Activated T-helper 9 cell treated with anti-CD3 and anti-CD28 coated beads, Interleukin-2, amount 50 U/mL, for 16 hours (primary cell): Measurements from ENCODE around the gene ADGRG3.

Experiments used
- DNase-seq: peaks from one replicate; pipeline ENCODE4 v3.0.0-alpha.2; 2020; ENCODE audit warnings: low read depth

Gene ADGRG3

GRCh38 chr16:57668263-57668571 lies at the start of gene ADGRG3:
ADGRG3 (plus strand) TSS chr16:57668306; CDS start chr16:57668348, 42 bp downstream.
- DNase-seq: no peak

DNA sequence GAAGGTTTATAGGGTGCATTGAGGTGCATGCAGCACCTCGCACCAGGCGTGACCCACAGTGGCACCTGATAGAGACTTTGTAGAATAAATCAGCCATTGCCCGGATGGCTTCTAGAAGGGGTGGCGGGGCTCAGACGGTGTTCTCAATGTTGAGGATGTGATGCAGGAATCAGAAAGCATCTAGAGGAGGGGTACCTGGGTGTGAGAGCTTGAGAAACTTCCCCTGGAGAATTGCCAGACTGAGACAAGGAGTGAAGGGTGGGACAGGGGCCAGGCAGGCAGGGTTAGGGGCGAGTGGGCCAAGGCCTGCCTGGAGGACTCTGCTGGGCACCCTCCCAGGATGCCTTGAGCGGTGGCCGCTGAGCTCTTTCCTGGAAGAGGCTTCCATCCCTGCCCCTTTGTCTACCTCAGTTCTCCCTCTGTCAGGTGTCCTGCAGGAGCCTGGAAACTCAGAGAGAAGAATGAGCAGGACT lies 48.9 kb upstream of the ADGRG3 start:
- DNase-seq: no peak

DNA sequence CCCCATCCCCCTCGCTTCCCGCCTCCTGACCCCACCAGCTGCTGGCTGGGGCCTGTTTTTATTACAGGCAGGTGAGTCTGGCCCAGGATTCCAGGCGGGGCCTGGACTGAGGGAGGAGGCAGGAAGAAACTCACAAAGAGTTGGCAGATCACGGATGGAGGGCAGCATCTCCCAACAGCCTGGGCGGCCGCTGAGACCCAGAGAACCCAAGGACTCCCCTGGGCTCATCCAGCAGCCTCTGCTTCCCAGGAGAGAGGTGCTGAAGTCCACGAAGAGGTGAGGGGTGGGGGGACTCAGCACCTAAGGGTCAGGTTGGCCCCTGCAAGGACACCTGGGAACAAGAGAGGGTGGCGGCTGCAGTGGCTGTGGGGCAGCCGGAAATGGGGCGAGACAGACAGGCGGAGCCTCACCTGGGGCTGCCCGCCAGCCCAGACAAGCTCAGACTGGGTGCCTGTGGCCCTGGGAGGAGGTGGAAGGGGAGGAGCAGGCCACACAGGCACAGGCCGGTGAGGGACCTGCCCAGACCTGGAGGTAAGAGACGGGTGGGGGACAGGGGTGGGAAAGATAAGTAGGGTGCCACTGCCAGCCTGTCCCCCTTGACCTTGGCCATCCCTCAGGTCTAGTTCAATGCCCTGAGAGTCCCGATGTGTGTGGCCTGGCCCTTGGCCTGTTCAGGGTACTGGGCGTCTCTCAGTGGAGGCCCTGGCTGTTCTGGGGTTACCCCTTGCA lies 48.3 kb upstream of the ADGRG3 start:
- no peak for DNase-seq

- no peak for DNase-seq
Measured at GRCh38 chr16:57620335-57621231, 47.5 kb upstream of the ADGRG3 start.

DNA sequence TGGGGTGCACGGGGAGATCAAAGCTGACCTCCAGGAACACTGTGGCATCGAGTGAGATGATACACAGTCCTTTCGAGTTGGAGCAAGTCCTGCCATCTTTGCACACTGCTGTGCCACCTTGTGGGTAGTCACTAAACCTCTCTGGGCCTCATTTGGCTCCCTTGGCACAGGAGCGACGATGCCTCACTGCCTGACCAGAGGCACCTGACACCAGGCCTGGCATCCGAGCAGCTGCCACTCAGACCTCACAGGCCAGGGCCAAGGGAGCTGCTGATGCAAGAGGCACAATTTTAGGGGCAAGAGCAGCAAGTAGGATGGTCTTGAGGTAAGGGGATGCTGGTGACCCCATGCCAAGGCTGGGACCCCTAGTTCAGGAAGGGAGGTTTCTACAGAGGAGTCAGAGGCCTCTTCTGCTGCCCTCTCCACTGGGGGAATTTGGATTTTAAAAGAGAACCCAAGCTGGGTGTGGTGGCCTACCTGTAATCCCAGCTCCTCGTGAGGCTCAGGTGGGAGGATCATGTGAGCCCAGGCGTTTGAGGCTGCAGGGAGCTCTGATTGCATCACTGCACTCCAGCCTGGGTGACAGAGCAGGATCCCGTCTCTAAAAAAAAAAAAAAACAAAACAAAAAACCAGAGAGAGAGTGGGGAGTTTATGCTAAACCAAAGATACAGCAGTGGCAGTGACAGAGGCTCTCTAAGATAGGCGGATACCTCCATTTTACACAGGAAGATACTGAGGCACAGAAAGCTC lies 46.4 kb upstream of the ADGRG3 start:
- DNase-seq: no peak

DNA sequence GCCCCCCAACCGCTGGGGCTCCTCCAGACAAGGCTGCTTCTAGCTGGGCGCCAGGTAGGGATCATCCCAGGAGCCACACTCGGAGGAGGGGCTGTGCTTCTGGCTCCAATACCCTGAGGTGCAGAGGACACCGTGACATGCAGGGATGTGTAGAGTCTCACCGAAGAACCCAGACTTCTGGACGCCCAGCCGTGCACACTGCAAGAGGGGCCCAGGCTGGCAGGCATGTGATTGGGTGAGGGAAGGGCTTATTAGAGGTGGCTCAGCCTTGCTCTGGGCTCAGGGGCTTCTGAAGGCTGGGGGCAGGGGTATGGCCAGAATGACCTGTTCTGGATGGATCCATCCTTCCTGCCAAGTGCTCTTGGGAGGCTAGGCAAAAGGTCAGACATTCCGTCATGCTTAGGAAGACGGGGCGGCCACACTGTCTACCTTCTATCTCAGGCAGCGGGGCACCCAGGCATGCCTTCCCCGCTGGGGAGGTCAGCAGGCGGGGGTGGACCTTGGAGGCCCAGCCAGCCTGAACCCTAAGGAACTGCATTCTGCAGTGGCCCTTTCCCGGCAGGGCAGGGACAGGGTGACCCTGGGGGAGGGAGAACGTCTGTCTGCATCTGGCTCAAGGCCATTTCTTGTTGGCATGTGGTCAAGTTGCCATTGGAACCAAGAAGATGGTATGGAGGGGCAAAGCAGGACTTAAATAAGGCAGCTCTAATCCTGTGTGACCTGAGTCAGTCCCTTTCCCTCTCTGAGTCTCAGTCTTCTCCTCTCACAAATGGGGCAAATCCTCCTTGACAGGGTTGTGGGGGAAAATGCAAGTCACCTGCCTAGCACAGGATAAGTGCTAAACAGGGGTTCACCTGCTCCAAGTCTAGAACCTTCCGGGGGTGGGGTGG lies 45.5 kb upstream of the ADGRG3 start:
- no peak for DNase-seq

DNA sequence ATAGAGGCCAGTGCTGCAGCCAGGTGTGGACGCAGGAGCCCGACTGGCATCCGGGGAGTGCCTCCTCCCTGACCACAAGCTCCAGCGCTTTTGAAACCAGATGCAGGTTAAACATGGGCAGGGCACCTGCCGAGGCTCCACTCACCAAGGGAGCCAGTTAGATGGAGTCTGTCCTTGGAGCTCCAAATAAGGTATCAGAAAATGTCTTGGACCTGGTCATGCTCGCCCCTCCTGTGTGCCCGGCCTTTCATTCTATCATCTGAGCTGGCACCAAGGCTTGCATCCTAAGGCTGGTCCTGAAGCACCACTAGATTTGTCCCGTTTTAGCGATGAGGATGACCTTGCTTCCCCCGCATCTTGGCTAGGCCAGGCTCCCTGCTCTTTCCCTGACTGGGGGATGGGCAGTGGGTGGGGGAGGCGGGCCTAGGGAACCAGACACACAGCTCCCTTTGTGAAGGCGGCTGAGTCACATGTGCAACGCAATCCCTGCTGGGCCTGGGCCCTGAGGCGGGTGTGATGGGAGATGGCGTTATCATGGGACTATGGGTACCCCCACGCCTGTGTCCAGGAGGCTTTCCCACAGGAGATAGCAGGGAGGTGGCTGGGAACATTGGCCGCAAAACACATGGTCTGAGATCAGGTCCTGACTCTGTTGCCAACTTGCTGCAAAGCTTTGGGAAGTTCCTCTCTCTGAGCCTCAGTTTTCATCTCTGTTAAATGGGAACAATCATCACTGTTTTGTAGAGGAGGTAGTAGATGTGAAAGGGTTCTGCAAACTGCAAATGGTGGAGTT lies 44.7 kb upstream of the ADGRG3 start:
- no peak for DNase-seq

- DNase-seq: no peak
Measured at GRCh38 chr16:57624044-57624688, 43.9 kb upstream of the ADGRG3 start.

DNA sequence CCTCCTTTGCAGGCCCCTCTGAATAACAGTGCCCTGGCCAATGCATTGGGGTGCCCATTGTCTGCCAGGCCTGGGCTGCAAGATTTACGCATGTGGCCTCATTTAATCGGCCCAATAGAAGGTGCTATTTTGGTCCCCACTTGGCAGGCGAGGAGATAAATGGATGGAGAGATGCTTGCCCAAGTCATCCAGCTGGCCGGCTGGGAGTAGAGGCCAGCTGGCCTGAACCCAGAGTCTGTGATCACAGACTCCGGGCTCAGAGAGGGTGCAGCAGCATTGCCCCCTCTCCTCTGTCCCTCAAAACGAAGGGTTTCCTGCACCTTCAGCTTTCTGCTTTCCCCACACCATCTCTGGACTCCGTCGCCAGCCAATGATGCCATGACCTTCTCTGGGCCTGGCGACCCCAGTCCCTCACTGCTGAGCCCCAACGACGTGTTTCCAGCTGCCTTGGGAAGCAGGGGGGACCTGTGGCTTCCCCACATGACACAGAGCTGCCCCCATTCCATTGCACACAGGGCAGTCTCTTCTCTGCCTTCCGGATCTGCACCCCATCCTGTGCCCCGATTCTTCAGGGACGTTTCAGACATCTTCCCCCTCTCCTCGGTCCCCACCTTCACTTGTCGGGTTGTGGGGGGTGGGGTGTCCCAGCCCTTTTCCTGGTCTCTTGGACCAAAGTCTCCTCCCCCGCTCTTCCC lies 43.2 kb upstream of the ADGRG3 start:
- DNase-seq: no peak

DNA sequence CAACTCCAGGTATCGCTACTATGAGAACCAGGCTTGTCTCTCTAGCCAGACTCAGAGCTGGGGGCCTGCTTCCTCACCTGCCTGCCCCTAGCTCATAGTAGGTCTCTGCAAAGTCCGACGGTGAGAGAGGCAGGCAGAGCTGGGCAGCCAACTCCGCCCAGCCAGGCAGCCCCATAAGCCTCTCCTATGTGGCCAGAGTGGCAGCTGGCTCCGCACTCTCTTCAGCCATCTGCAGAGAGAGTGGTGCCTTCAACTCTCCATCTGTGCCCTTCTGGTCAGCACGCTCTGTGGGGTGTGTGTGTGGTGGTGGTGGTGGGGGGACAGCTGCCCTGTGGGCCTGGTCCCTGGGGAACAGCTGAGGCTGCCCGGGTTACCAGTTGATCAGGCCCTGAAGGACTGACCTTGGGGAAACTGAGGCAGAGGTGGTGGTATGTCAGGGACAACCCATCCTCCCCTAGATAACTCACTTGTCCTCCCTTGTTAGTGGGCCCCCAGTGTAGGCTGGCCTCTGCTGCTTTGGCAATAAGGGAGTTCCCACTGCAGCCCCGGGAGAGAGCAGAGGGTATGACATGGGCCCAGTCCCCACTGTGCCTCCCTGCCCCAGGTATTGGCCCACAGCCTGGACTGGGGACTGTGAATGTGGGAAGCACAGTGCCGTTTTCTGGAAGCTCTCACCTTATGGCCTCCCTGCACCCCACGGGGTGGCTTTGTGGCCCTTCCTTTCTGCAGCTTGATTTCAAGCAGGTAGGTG lies 41.5 kb upstream of the ADGRG3 start:
- no peak for DNase-seq

DNA sequence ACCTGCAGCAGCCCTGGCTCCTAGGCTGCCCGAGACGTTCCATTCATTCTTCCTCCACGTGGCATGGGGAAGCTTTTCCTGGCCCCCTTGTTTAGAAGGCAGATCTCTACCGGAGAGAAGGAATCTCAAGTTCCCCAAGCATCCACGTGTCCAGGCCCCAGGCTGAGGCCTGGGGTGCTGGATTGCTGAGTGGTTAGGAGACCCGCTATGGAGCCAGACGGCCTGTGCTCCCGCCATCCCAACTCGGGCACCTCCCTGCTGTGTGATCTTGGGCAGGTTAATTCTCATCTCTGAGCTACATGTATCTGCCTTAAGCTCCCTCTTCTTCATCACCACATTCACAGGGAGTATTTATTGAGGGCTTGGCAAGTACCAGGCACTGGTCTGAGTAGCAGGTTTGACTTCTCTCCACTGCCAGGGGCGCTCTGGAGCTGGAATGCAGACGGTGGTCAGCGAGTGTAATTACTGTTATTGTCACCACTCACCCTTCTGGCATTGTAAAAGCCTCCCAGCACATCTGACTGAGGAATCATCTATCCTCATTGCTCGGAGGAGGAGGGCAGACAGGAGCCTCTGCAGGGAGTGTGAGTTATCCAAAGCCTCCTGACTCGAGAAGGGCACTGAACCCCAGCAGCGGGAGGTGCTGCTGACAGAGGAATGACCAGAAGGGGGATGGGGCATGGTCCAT lies 40.8 kb upstream of the ADGRG3 start:
- DNase-seq: no peak

GRCh38 chr16:57628008-57628781 lies 39.9 kb upstream of the ADGRG3 start, which contains the start of gene ADGRG1:
ADGRG1 (plus strand) TSS chr16:57628630; CDS start chr16:57650288, 21,658 bp downstream.
- DNase-seq: peak; percentile 38

DNA sequence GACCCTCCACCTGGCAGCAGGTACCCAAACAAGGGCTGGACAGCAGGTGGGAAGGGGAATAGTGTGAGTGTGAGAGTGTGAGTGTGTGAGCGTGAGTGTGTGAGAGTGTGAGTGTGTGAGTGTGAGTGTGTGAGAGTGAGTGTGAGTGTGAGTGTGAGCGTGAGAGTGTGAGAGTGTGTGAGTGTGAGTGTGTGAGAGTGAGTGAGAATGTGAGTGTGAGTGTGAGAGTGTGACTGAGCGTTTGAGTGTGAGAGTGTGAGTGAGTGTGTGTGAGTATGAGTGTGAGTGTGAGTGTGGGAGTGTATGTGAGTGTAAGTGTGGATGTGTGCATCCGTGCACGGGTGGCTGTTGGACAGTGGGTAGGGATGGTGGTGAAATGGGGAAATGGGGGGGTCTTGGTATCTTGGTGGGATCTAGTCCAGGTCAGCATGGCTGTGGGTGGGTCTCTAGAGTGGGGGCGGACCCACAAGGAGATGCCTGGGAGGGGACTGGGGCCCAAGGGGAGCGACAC lies 39.3 kb upstream of the ADGRG3 start:
- DNase-seq: no peak

DNA sequence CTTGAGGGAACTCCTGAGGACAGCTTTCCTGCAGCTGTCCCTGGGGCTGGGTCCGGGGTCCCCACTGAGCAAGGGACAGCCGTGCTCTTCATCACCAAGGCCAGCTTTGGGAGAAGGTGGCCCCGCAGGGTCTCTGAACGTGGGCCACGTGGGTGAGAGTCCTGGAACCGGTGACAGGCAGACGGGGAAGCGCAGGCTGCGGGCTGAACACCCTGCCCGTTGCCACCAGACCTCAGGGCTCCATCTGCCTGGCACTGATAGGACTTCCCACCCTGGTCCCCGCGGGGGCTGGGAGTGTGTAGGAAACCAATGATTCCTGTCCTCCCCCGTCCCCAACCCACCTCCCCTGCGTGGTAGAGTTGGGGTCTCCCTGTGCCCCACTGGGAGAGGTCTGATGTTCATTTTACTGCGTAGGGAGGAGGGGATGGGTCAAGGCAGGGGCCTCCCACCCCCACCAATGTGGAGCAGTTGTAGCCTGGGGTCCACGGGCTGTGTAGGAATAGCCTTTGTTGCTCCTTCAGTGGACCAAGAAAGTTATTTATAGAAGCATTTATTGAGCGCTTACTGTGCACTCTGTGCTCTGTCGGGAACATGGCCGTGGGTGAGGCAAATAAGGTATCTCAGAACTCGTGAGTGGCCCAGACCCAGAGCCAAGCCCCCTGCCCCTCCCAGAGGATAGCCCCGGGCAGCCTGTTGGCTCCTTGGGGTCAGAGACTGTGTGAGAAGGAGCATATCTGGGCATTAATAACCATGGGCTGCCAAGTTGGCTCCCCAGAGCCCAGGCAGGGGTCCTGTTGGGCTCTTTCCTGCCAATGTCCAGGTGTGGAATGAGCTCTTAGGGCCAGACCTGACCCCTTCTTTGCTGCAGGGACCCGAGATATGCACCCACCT lies 38.3 kb upstream of the ADGRG3 start:
- DNase-seq: no peak

DNA sequence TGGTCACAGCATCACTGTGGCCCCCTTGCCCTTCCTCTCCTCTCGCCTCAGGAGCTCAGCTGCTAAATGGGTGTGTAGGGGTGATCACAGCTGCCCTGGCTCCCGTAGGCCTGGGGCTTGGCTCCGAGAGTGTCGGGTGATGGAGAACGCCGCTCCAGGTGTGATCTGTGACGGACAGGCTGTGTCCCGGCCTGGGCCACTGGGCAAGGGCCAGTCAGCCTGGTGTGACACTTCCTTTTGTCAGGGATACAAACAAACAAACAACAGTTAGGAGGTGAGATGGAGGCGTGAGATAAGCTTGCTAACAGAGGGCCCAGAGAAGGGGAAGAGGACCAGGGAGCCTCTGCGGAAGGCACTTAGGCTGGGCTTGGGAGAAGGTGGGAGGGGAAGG lies 37.7 kb upstream of the ADGRG3 start:
- no peak for DNase-seq
